Cerebellar nuclear complex (tissue), 1 donor: ENCODE data around the gene EMC10.
A peak's percentile ranks its signal among the peaks of the same experiment; 100 is the strongest.

Experiments used
- DNase-seq, 2 experiments: peaks; one replicate each; lab custom pipeline; 2025; lab: John Stamatoyannopoulos, UW

The EMC10 gene

DNA sequence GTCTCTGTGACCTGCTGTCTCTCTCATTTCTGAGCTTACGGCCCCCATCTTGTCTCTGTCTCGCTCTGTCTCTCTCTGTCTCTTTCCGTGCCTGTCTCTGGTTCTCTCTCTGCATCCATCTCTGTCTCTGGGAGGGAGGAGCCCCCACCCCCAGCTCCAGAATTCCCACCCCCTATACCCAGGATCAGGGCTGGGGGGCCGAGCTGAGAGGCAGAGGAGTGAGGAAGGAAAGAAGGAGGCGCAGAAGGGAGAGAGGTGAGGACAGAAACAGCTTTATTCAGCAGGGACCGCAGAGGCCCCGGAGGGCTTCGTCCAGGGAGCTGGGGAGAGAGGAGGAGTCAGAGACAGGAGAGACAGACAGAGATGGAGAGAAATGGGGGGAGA lies 20.7 kb downstream of the EMC10 start:
- no peak for DNase-seq

DNA sequence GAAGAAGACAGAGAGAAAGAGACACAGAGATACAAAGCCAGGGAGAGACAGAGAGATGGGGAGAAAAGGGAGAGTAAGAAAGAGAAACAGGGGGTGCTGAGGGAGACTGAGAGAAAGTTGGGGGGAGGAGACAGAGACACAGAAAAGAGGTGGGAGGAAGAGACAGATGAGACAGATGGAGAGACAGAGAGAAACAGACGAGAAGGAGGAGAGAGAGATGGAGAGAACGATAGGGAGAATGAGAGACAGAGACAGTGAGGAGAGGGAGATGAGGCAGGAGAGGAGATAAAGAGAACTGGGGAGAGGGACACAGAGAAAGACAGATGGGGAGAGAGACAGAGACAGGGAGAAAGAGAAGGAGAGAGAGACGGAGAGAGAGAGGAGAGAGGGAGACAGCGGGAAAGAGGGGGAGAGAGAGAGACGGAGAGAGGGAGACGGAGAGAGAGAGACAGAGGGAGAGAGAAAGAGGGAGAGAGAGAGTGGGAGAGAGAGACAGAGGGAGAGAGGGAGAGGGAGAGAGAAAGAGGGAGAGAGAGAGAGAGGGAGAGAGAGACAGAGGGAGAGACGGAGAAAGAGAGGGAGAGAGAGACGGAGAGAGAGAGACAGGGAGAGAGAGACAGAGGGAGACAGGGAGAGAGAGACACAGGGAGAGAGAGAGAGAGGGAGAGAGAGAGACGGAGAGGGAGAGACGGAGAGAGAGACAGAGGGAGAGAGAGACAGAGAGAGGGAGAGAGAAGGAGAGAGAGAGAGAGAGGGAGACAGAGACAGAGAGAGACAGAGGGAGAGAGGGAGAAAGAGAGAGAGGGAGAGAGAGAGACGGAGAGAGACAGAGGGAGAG lies 22.1 kb downstream of the EMC10 start:
- DNase-seq: no peak

DNA sequence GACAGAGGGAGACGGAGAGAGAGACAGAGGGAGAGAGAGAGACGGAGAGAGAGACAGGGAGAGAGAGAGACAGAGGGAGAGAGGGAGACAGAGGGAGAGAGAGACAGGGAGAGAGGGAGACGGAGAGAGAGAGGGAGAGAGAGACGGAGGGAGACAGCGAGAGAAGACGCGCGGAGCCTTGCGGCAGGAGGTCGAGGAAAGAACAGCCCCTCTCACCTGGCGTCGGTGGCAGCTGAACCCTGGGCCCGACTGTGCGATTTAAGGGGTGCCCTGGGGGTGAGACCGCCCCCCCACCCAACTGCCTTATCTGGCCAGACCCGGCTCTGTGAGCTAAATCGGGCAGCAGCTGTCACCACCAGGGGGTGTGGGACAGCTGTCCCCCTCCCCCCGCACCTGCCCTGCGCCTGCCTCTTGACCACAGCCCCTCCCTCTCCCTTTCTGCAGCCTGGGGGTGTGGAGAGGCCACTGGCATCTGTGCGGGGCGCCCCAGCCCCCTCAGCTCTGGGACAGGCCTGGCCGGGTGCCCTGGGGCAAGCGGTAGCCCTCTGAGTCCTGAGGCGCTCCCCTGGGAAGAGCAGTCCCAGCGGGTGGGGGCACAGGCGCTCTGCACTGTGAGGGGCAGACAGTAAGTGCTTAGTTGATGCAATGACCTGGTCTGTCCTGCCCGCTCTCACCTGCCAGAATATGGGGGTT lies 23.9 kb downstream of the EMC10 start:
- DNase-seq: no peak

DNA sequence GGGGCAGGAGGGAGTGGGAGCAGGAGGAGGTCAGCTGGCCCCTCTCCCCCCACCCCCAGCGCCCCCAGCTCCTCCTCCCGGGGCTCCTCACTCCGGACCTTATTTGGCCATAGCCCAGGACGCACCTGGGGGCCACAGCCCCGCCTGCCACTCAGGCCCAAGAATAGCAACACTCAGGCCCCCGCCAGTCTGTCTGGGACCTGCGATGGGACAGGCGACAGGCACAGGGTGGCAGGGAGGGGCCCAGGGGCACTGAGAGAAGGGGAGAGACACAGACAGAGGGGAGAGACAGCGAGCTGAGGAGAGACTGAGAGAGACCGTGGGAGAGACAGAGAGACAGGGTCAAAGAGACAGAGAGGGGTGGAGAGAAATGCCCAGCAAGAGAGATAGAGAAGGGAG lies 24.4 kb downstream of the EMC10 start:
- no peak for DNase-seq

DNA sequence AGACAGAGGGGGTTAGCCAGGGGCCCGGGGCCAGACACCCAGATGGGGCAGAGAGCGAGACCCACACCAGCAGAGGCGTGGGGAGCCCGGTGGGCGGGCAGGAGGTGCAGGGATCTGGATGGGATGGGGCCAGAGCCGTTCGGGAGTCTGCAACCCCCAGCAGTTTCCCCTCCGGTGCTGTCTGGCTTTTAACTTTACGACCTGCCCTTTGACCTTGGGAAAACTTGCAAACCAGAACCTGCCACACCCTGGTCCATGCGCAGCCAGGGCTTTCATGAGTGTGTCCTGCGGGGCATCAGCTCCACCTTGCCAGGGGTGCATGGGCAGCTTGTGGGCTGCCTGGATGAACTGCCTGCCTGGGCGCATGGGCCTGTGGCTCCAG lies 24.9 kb downstream of the EMC10 start:
- DNase-seq: no peak

DNA sequence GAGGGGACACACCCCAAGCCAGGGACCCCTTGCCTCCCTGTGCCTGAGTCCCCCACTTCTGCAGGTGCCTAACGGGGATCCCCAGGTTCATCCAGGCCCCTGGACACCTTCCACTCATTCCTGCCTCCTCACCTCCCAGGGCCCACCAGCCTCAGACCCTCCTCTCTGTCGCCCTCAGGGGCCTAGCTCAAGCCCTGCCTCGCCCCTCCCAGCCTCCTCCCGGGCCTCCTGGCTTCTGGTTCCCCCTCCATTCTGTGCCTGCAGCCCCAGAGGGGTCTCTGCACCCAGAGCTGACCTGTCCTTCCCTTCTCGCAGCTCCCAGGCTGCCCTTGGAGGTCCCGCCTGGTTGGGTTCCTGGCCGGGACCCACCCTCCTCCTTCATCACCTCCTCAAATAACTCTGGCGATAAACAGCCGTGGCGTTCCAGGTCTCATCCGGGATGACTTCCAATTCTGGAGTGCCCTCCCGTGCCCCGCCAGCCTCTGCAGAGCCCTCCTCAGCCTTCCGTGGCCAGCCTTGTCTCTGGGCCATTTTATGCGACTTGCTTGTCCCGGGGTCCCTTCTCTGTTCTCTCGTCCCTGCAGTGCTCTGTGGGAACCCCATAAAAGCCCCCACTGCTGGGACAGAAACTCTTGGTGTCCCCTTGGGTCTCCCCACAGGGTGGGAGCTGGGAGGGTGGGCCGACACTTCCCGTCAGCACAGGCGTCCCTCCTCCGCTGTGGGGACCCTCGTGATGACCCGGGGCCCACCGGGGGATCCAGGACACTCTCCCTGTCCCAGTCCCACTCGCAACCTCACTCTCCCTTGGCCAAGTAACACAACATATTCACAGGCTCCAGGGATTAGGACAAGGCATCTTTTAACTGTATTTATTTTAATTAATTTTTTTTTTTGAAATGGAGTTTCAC lies 25.5 kb downstream of the EMC10 start:
- DNase-seq: no peak

DNA sequence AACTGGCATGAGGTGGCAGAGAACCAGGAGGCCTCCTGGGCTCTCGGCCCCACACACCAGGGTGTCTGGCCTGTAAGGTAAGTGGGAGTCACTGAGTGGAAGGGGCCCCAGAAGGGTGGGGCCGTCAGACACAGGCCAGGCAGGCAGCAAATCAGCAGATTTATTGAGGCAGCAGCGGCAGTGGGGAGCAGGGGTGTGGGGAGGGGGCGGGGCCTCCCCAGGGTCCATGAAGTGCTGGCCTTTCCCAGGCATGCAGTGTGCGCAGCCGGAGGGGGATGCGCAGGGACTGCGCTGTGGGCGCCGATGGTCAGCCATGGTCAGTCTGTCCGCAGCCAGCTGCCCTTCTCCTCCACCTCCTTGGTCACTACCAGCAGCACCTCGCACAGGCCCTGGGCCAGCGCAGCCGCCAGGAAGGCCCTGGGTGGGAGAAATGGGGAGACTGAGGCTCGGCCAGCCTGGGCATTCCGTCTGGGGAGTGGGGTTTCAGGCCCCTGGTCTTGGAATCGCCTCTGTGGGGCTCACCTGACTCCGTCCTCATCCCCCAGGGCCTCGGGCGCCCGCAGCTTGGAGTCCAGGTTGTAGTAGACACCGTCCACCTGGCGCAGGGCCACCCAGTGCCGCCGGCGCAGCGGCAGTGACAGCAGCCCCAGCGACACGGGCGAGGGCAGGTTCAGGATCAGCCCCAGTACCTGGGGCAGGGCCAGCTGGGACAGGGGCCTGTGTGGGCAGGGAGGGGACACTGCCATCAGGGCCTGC lies 29.7 kb downstream of the EMC10 start:
- no peak for DNase-seq

DNA sequence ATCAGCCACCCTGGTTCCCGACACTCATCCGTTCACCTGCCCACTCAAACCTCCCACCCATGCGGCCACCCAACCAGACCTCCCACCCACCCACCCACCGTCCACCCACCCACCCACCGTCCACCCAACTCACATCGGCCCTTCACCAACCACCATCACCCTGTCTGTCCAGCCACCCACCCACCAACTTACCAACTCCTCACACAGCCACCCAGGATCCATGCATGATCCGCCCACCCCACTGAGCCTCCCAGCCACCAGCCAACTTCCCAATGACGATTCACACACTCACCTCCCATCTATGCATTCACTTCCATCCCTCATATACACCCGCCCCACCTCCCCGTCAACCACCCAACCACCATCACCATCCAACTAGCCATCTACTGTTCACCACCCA lies 30.4 kb downstream of the EMC10 start:
- DNase-seq: no peak

DNA sequence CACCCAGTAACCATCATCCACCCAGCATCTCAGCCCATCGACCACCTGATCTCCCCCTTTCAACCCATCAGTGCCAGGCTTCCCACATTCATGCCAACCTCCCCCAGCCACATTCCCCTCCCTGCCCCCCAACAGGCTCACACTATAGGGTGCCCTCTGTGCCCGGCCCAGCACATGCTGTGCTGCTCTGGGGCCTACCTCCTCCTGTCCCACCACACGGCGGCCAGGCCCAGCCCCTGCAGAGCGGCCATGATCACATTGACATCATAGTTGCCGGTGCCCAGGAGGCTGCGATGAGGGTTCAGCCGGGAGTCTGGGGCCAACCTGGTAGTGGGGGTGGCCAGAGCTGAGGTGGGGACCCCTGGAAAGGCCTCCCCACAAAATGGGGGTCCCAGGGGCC lies 31.1 kb downstream of the EMC10 start:
- no peak for DNase-seq

DNA sequence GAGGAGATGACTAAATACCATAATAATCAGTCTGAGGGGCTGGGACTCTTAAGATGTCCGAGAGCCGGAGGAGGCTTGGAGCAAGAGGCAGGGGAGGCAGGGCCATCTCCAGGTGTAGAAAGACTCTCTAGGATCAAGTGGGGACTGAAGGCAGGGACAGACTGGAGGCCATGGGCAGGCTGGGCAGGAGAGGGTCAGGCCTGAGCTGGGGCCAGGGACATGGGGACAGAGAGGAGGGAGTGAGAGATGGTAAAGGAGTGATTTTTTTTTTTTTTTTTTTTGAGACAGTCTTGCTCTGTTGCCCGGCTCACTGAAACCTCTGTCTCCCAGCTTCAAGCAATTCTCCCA lies 32.5 kb downstream of the EMC10 start:
- DNase-seq: no peak

DNA sequence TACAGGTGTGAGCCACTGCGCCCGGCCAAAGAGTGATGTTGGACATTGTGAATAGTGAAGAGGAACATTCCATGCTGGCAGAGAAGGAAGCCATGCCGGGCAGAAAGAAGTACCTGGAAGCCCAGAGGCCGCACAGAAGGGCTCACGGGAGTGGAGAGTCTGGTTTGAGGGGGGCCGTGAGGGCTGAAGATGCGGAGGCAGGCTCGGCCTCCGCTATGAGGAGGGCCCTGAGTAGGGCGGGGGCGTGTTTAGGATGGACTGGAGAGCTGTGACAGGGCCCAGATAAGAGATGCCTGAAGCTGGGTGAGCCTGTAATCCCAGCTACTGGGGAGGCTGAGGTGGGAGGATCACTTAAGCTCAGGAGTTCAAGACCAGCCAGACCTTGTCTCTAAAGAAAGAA lies 33.1 kb downstream of the EMC10 start:
- no peak for DNase-seq

DNA sequence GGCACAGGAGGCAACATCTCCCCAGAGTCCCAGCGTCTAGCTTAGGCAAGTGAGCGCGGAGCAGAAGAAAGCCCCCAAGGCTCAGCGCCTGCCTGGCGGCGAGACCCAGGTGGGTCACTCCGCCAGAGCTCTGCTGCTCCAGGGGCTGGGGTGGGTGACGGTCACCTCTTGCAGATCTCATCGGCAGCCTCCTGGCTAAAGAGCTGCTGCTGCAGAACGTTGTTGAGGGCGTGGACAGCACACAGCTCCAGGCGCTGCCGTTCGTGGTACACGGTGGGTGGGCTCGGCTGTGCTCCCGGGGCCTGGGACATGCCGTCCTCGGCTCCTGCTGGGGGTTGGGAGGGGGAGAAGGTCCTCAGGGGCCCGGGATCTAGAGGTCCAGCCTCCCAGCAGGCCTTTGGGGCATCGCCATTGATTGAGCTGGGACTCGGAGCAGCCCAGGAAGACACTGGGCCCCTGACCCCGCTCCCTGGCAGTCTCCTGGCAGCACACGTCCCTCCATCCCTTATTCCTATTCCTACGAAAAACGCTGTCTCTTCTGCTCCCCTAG lies 33.9 kb downstream of the EMC10 start:
- DNase-seq: no peak

DNA sequence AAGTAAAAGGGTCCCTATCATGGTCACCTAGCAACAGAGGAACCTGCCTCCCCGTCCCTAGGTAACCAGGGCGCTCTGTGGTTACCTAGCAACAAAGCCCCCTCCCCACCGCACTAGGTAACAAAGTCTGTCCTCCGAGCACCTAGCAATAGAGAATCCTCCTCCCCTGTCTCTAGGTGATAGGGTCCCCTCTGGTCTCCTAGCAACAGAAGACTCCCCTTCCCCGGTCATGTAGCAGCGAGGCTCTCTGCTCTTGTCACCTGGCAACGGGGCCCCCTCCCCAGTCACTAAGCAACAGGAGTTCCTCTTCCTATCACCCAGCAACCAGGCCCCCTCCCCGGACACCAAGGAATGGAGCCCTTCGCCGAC lies 34.4 kb downstream of the EMC10 start:
- no peak for DNase-seq

DNA sequence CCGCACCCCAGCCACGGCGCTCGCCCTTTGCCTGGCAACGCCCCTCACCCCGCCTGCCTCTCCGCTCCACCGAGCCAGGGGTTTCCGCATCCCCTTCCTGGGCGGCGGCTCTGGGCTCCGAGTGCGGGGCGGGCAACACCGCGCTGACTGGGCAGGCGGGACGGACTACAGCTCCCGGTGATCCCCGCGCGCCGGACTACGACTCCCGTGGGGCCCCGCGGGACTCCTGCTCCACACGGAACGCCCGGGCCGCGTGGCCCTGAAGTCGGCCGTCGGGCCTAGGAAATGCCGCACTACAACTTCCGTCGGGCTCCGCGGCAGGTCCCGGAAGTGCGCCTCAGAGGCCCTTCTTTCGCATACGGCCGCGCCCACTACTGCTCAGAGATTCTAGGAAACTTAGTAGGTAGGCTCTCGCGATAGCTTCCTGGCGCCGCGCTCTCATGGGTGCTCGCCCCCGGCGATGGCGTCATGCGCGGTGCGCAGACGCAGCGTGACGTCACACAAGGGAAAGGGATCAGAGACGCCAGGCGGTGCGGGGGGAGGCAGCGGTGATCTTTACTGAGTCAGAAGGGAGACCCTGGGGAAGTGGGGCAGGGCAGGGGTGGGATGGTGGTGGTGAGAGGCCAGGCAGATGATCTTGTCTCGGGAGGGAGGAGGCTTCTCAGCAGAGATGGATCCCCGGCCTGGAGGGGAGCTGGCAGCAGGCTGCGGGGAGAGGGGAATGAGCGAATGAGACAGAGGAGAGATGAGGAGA lies 34.9 kb downstream of the EMC10 start, which contains the start of gene JOSD2:
Gene JOSD2 (minus strand): TSS at position 123 of the 754 bp plus-strand sequence. CDS start 760 bp downstream, outside the sequence.
- peak; percentile 87 to 100 for DNase-seq

DNA sequence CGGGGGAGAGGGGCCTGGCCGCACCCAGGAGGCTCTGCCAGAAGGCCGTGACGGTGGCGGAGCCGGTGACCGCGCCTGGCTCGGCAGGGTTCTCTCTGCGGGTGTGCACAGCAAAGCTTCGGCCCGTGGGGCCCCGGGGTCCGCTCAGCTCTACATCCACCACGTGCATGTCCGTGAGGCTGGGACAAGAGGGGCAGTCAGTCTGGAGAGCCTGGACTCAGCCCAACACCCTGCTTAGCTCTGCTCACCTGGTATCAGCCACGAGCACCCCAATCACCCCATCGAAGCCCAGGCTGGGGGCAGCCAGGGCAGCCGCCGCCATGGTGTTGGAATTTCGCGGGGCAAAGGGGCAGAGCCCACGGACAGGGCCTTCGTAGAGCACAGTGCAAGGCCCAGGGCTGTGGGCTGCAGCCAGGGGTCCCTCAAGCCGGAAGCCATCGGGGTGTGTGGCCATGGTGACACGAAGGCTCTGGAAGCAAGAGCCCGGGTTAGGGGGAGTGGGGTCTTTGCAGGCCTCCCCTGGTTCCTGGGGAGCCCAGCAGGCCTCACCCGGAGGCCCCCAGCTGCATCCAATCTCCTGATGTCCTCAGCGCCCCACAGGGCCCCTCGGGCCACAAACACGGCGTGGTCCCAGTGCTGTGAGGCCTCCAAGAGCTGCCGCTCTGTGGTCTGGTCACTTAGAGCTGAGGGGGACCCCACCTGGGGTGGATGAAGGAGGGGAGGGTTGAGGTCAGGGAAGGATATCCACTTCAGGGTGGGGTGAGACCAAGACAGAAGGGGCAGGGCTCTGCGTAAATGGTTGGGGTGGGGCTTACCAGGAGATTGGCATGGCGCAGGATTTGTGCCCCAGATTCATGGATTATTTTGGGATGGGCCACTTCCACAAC lies 36.0 kb downstream of the EMC10 start:
- DNase-seq: no peak

DNA sequence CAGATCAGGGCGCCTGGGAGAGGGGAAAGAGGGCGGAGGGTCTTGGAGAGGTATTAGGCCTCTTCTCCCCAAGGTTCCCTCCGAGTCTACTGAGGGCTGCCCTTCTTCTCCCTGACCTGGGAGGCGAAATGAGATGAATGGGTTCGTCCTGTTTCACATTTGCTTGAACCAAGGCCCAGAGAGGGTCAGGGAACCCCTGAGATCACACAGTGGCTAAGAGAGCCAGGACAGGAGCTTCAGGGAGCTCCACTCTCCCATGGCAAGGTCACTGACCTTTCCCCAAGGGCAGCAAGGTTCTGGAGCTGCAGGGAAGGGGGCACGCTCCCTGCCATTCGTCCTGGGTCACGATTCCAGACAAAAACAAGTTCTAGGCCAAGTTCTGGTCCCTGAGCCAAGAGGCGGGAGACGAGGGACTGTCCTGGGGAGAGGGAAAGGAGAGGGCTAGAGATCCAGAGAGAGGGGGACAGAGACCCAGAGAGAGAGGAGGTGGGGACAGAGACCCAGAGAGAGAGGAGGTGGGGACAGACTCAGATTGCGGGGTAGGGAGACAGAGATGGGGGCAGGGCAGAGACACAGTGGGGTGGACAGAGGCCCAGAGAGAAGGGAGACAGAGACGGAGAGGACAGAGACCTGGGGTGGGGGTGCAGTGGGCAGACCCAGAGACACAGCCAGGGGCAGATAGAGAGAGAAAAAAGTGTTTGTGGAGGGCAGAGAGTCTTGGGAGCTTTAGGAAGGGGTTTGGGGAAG lies 36.9 kb downstream of the EMC10 start:
- DNase-seq: no peak

DNA sequence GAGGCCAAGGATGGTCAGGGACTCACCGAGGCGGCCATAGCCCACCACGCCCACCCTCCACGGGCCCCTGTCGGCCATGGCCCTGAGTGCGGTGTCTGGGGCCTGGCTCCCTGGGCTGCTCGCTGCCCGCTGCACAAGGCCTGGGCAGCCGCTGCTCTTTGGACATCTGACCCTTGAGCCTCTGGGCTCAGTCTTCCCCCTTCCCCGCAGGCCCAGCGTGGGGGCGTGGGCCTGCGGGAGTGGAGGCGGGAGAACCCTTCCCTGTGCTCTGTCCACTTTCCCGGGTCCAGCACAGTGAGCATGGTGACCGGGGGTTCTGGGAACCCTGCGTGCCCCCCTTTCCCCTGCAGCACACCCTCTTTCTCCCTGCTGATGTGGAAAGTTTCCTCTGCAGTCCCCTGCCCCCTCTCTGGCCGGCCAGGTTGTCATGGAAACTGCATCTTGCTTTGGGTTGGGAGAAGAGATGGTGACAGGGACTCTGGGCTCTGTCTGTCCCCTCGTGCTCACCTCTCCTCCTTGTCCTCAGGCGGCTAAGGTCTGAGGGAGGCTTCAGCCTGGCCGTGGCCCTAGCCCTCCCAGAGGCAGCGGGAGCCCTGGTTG lies 37.5 kb downstream of the EMC10 start, which contains the start of gene ASPDH:
Gene ASPDH (minus strand): TSS at position 168 of the 600 bp plus-strand sequence. CDS start 90 bp downstream, at position 78.
- peak in 1 of 2 experiments; percentile 37 for DNase-seq
